NCI-H1436 (cell line): Measurements from ENCODE around the gene ZNF521.

ENCODE experiments used
- DNase-seq: peaks from one replicate; lab custom pipeline; 2025; lab: John Stamatoyannopoulos, UW

The ZNF521 gene

GRCh38 chr18:25225151-25225550, 126.8 kb downstream of the ZNF521 start:
- no peak for DNase-seq

GRCh38 chr18:25223899-25224886, 127.8 kb downstream of the ZNF521 start:
- DNase-seq = no peak

DNA sequence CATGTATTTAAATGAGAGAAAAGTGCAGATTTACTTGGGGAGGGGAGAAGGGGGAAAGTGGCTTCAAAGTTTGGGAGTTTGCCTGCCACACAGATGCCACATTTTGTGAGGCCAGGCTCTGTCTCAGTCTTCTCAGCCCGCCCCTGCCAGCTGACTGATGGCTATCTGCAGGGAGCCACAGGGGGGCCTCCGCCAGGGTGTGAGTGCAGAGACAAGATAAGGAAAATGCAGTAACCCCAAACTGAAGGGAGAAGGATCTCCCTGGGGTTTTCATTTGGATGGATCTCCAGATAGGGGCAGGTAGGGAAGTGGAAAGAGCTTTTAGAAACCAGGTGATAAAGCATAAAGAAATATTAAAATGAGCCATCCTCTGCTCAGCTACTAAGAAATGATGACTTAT, 128.8 kb downstream of the ZNF521 start:
- DNase-seq = no peak

DNA sequence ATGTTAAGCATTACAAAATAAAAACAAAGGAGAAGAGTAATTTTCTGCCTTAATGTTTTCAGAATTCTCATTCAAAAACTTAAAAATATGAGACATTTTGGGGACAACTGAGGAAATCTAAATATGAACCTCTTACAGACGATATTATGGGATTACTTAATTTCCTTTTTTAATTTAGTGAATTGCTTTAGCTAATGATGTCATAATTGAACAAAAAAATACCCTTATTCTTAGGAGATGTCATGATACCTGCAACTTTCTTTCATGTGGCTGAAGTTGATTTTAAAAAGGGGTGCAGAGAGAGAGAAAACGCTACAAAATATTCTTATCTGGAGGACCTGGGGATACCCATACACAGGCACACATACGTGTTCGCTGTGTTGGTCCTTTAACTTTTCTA, 129.3 kb downstream of the ZNF521 start:
- DNase-seq = no peak

GRCh38 chr18:25210622-25211021, 141.3 kb downstream of the ZNF521 start:
- DNase-seq = no peak

DNA sequence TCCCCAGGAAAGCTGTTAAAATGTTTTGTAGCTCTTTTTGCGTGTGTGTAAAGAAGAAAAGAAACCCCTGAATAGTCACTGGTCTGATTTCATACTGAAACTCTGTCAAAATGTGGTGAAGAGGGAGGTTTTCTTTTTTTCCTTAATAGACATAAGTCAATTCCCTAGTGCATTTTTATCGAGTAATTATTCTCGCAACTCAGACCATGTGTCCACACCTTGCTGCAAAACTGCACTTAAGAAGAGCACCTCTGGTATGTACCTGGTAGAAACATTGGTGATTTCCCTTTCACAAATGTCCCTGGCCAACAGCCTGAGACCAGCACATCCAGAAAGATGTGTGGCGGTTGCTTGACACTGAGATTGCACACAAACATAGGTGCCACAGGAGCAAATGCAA, 159.9 kb downstream of the ZNF521 start:
- no peak for DNase-seq

GRCh38 chr18:25190472-25190871, 161.5 kb downstream of the ZNF521 start:
- no peak for DNase-seq

DNA sequence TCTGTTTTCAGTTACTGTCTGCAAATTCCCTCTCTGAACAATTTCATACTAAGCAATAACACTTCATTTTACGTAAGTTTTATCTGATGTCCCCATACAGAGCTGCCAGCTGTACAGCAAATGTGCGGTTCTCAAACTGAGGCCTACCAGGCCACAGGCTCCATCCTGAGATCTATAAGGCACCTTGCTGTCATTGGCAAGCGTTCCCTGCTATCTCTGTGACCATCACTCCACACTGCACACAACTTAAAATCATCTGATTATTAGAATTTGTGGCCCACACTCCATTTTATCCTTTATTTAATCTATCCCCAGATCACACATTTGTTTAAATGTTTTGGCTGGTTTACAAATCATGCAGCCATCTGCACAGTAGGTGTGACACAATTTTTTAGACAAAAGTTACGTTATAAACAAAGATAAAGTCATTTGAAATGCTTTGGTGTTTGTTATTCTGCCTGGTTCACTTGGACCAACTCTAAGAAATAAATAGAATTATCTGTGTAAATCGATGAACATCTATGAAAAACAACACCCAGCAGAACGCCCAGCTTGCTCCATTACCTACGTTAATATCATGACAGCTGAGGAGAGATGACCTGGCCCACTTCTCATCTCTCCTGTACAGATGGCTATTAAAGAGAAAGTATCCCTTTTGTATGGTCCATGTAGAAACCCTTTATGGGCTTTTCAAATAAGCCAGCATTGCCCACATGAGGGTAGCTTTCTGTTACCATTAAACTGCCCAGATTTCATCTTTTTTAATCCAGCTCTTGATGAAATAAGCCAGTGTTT, 162.4 kb downstream of the ZNF521 start:
- no peak for DNase-seq

DNA sequence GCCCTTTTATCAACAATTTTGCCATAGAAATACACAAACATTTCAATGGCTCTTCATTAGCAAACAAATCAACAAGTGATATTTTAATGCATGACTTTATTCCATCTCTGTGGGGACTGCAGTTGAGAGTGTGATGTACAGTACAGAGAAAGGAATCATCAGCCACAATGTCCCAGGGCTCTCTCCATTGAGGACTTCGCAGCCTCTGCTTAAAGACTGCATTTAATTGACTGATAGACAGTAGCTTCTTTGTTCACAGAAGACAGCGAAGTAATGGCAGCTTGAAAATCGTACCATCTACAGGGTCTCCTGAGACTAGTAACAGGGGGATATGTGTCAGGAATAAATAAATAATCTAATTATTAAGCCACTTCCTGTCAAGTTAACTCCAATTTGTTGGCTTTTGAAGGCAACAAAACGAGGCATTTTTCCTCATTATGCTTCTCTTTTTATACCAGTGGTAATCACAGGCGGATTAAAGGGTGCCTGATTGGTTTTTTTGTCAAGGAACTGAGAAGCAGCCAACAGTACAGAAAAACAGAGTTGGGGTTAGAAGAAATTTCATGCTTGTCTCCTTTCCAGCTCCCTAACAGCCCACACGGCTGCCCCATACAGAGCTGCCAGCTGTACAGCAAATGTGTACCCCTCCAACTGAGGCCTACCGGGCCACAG, 164.3 kb downstream of the ZNF521 start:
- no peak for DNase-seq

- no peak for DNase-seq
Observed at GRCh38 chr18:25186871-25187270, 165.1 kb downstream of the ZNF521 start.

- DNase-seq = no peak
Observed at GRCh38 chr18:25181993-25182392, 170.0 kb downstream of the ZNF521 start.

DNA sequence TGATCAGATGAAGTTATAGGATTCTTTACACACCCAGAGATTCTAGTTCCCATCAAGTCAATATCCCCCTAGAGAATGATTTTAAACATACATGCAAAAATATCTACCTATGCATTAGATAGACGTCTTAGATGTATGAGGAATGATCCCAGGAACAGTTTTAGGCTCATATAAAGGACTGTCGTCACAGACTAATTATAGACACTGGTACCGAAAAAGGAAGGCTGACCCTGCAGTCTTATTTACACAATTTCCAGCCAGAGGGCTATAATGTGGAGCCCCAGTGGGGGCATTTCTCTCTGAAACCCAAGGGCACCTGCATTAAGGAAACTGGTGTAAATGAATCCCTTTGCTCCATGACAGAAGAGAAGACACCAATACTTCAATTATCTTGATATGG, 170.4 kb downstream of the ZNF521 start:
- DNase-seq = no peak

DNA sequence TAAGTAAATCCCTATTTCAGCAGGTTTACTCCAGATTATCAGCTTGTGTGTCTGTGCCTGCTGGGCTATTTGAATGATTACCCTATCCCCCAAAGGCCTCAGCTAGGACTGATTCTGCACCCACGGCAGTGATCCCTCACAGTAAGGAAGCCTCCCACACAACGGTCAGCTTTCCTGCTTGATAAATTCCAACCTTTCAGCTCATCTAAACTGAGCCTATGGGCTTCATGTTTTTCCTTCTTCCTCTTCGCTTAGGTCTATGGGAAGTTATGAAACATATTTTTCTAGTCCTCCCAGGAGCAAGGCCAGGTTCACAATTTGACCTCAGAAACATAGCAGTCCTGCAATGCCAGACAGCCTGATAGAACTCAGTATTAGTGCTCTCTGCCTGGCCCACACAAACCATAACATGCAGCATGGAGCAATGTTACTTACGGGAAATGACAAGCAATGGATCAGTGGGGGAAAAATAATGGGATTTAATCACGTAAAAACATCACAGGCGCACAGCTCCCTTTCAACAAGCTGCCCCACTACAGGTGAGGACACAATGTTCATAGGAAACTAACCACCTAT, 170.9 kb downstream of the ZNF521 start:
- DNase-seq = no peak

DNA sequence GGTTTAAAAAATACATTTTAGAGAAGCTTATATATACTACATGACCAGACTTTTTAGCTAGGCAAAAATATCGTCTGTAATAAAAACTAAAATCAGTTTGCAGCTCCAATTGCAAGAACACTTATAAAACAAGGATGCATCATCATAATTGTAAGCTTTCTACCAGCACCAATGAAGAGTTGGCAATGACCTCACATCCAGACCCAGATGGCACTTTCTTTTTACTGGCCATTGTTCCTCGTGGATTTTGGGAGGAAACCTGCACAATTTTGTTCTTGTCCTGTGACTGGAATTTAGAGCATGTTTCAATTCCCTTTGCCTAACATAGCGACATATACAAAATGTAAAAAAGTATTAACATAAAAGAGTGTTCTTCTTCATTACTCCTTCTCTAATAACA, 174.3 kb downstream of the ZNF521 start:
- DNase-seq = no peak

DNA sequence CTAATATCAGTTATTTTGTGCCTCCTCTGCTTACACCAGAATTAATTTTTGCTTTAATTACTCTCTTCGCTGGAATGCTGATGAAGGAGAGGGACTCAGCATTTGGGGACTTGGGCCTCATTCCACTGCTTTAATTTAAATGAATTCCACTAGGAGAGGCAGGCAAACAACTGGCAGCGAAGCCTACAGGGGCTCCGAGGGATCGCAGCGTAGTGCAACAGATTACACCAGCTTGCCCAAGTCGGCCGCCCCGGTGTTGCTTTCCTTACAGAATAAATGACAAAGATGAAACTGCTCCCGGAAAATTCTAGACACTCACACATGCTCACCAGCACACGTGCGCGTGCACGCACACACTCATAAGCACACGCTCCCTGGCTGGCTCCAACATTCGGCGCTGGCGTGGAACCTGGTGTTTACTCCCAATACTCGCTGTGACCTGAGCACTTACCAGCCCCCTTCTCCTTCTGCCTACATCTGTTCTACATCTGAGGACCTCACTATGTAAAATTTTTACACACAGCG, 175.4 kb downstream of the ZNF521 start:
- no peak for DNase-seq

- no peak for DNase-seq
Observed at GRCh38 chr18:25175558-25176517, 176.1 kb downstream of the ZNF521 start.

DNA sequence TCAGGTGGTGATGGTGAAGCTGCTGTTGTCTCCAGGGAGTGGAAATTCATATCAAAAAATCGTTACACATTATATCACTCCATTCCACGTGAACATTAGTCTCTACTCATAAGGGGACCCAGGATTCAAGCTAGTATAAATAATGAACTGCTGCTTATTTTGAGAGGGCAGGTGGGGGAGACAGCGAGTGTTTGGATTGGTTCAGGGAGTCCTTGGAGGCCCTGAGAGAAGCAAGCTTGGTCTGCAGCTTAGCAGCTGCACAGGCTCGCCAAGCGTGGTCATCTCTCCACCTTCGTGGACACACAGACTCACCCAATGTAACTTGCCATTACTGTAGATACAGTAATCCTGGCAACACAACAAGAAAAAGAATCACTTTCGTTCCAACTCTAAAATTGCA, 177.6 kb downstream of the ZNF521 start:
- DNase-seq = no peak

GRCh38 chr18:25171334-25171733, 180.6 kb downstream of the ZNF521 start:
- no peak for DNase-seq

GRCh38 chr18:25170402-25170801, 181.6 kb downstream of the ZNF521 start:
- no peak for DNase-seq

GRCh38 chr18:25169701-25170100, 182.3 kb downstream of the ZNF521 start:
- no peak for DNase-seq
